Neural cell (in vitro differentiated cells): ENCODE measurements around the gene YY1. TPM values are rescaled to one million over a fixed set of nuclear protein-coding genes. Genes with fewer than 3 reads are reported as not detected.

Experiments
- H2AFZ ChIP-seq: fragments of 200-600, 300-800 bp; sonication (generic), shearing (Covaris generic); 2 replicates; pipeline ENCODE4 v1.6.0; 2014; ENCODE audit warnings: low read depth, mild to moderate bottlenecking, antibody characterized with exemption, low read length, moderate library complexity
- H3F3A ChIP-seq: fragments of 200-600 bp; shearing (Covaris generic); 2 replicates; pipeline ENCODE4 v1.6.1; 2016; ENCODE audit warnings: mild to moderate bottlenecking, moderate library complexity, mixed read lengths, antibody characterized with exemption, low read length; ENCODE audit not compliant: insufficient read depth, poor library complexity, severe bottlenecking
- H3K27ac ChIP-seq: fragments of 200-600, 300-800 bp; sonication (generic), shearing (Covaris generic); 2 replicates; pipeline ENCODE4 v1.5.1; 2014; ENCODE audit warnings: mild to moderate bottlenecking, low read length, moderate library complexity
- H3K27me3 ChIP-seq: fragments of 300-800, 200-600 bp; sonication (generic), shearing (Covaris generic); 2 replicates; pipeline ENCODE4 v1.6.0; 2014; ENCODE audit warnings: mild to moderate bottlenecking, low read depth, low read length, moderate library complexity; ENCODE audit not compliant: insufficient read depth
- H3K36me3 ChIP-seq: fragments of 300-800, 200-600 bp; sonication (generic), shearing (Covaris generic); 2 replicates; pipeline ENCODE4 v1.5.1; 2014; ENCODE audit warnings: mild to moderate bottlenecking, antibody characterized with exemption, low read length, moderate library complexity; ENCODE audit not compliant: insufficient read depth
- H3K4me2 ChIP-seq: fragments of 300-800, 200-600 bp; sonication (generic), shearing (Covaris generic); 2 replicates; pipeline ENCODE4 v1.6.0; 2014; ENCODE audit warnings: mild to moderate bottlenecking, low read length
- H3K4me3 ChIP-seq: fragments of 300-800, 200-600 bp; sonication (generic), shearing (Covaris generic); 2 replicates; pipeline ENCODE4 v1.5.1; 2014; ENCODE audit warnings: mild to moderate bottlenecking, low read length, moderate library complexity
- H3K79me2 ChIP-seq: fragments of 200-600 bp; shearing (Covaris generic); replicated peaks from 2 replicates; pipeline ENCODE4 v1.6.0; 2014; ENCODE audit warnings: mild to moderate bottlenecking, low read length, moderate library complexity; ENCODE audit not compliant: insufficient read depth
- H3K9ac ChIP-seq: fragments of 300-800, 200-600 bp; sonication (generic), shearing (Covaris generic); 2 replicates; pipeline ENCODE4 v1.6.1; 2016; ENCODE audit warnings: mild to moderate bottlenecking, low read length, mixed read lengths
- H3K9me2 ChIP-seq: fragments of 200-600 bp; shearing (Covaris generic); 2 replicates; pipeline ENCODE4 v1.6.1; 2016; ENCODE audit warnings: mild to moderate bottlenecking, low read length, mixed read lengths; ENCODE audit not compliant: insufficient read depth
- H3K9me3 ChIP-seq: fragments of 200-600, 300-800 bp; sonication (generic), shearing (Covaris generic); 2 replicates; pipeline ENCODE4 v1.6.1; 2016; ENCODE audit warnings: mild to moderate bottlenecking, mixed run types, low read length, moderate library complexity, mixed read lengths
- H4K20me1 ChIP-seq: fragments of 200-600 bp; shearing (Covaris generic); 2 replicates; pipeline ENCODE4 v1.6.1; 2016; ENCODE audit warnings: mild to moderate bottlenecking, mixed run types; ENCODE audit not compliant: insufficient read depth
- EP300 ChIP-seq: fragments of 450-650 bp; conservative IDR thresholded peaks from 2 replicates; pipeline ENCODE4 v1.6.1; 2014; ENCODE audit warnings: antibody characterized with exemption, mild to moderate bottlenecking, moderate library complexity; ENCODE audit not compliant: poor library complexity, severe bottlenecking
- EZH2 ChIP-seq: fragments of 200-600, 300-800 bp; shearing (Covaris generic), sonication (generic); IDR thresholded peaks from 2 replicates; pipeline ENCODE4 v1.6.1; 2014; ENCODE audit warnings: antibody characterized with exemption, low read length, borderline replicate concordance, mild to moderate bottlenecking; ENCODE audit not compliant: insufficient read depth, poor library complexity, severe bottlenecking
- MXI1 ChIP-seq: fragments of 450-650 bp; conservative IDR thresholded peaks from 2 replicates; pipeline ENCODE4 v1.6.1; 2014; ENCODE audit warnings: antibody characterized with exemption, mild to moderate bottlenecking; ENCODE audit not compliant: poor library complexity, severe bottlenecking
- POLR2AphosphoS5 ChIP-seq: IDR thresholded peaks from 2 replicates; pipeline ENCODE4 v1.6.1; 2012
- RAD21 ChIP-seq: fragments of 450-650 bp; conservative IDR thresholded peaks from 2 replicates; pipeline ENCODE4 v1.6.1; 2014; ENCODE audit warnings: antibody characterized with exemption, mild to moderate bottlenecking, moderate library complexity
- SMC3 ChIP-seq: fragments of 450-650 bp; conservative IDR thresholded peaks from 2 replicates; pipeline ENCODE4 v1.6.1; 2014; ENCODE audit warnings: antibody characterized with exemption, mild to moderate bottlenecking, moderate library complexity; ENCODE audit not compliant: poor library complexity
- TAF1 ChIP-seq: IDR thresholded peaks from 2 replicates; pipeline ENCODE4 v1.6.1; 2012; ENCODE audit warnings: low read depth
- polyA plus RNA-seq: library from polyadenylated mRNA; depleted of rRNA; stranded (reverse); fragments of >200 nt; gene quantifications from 2 replicates; pipeline ENCODE4 v1.2.3, GENCODE V29; 2014
- TF ChIP-seq, protein P1 (sequence below): IDR thresholded peaks from 2 replicates; pipeline ENCODE4 v1.6.1; 2012; ENCODE audit warnings: borderline replicate concordance
- TF ChIP-seq, protein P2 (sequence below): fragments of 450-650 bp; IDR thresholded peaks from 2 replicates; pipeline ENCODE4 v1.5.1; 2014; ENCODE audit warnings: antibody characterized with exemption, mild to moderate bottlenecking, moderate library complexity; ENCODE audit not compliant: poor library complexity, severe bottlenecking

Gene YY1
- polyA plus RNA-seq, 1 donor from 2014 or later = 50.4 TPM

DNA sequence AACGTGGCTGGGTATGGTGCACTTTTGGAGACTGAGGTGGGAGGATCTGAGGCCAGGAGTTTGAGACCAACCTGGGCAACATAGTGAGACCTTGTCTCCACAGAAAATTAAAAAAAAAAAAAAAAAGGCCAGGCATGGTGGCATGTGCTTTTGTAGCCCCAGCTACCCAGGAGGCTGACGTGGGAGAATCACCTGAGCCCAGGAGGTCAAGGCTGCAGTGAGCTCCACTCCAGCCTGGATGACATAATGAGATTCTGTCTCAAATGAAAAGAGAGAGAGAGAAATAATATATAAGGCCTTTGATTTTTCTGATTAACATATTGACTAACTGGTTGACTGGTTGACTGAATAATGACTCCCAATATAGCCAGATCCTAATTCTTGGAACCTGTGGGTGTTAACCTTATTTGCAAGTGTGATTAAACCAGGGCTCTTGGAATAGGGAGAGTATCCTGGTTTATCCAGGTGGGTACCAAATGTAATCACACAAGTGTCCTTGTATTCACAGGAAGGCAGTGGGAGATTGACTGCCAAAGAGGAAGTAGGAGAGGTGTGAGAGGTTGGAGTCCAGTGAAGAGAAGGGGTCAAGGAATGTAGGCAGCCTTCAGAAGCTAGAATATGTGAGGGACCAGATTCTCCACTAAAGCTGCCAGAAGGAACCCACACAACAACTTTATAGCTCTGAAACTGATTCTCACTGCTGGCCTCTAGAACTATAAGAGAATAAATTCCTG is 12.0 kb downstream of the YY1 start:
- H2AFZ ChIP-seq = no peak overlapping the region
- peaks cover 94% of the 10 kb centered on the region for H3K79me2 ChIP-seq
- H3K4me3 ChIP-seq = no peak overlapping the region
- no peaks in the 10 kb centered on the region for H3K9me2 ChIP-seq
- no peak overlapping the region for H3K27ac ChIP-seq
- no peak for TF ChIP-seq POLR2AphosphoS5
- TF ChIP-seq MXI1 = no peak
- TF ChIP-seq, protein P1, sequence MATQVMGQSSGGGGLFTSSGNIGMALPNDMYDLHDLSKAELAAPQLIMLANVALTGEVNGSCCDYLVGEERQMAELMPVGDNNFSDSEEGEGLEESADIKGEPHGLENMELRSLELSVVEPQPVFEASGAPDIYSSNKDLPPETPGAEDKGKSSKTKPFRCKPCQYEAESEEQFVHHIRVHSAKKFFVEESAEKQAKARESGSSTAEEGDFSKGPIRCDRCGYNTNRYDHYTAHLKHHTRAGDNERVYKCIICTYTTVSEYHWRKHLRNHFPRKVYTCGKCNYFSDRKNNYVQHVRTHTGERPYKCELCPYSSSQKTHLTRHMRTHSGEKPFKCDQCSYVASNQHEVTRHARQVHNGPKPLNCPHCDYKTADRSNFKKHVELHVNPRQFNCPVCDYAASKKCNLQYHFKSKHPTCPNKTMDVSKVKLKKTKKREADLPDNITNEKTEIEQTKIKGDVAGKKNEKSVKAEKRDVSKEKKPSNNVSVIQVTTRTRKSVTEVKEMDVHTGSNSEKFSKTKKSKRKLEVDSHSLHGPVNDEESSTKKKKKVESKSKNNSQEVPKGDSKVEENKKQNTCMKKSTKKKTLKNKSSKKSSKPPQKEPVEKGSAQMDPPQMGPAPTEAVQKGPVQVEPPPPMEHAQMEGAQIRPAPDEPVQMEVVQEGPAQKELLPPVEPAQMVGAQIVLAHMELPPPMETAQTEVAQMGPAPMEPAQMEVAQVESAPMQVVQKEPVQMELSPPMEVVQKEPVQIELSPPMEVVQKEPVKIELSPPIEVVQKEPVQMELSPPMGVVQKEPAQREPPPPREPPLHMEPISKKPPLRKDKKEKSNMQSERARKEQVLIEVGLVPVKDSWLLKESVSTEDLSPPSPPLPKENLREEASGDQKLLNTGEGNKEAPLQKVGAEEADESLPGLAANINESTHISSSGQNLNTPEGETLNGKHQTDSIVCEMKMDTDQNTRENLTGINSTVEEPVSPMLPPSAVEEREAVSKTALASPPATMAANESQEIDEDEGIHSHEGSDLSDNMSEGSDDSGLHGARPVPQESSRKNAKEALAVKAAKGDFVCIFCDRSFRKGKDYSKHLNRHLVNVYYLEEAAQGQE = no peak
- TF ChIP-seq SMC3 = no peak
- TF ChIP-seq EP300 = no peak
- TF ChIP-seq RAD21 = no peak
- no peak for TF ChIP-seq EZH2
- TF ChIP-seq, protein P2, sequence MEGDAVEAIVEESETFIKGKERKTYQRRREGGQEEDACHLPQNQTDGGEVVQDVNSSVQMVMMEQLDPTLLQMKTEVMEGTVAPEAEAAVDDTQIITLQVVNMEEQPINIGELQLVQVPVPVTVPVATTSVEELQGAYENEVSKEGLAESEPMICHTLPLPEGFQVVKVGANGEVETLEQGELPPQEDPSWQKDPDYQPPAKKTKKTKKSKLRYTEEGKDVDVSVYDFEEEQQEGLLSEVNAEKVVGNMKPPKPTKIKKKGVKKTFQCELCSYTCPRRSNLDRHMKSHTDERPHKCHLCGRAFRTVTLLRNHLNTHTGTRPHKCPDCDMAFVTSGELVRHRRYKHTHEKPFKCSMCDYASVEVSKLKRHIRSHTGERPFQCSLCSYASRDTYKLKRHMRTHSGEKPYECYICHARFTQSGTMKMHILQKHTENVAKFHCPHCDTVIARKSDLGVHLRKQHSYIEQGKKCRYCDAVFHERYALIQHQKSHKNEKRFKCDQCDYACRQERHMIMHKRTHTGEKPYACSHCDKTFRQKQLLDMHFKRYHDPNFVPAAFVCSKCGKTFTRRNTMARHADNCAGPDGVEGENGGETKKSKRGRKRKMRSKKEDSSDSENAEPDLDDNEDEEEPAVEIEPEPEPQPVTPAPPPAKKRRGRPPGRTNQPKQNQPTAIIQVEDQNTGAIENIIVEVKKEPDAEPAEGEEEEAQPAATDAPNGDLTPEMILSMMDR = no peak
- TF ChIP-seq TAF1 = no peak
- no peaks in the 10 kb centered on the region for H3K9me3 ChIP-seq
- H4K20me1 ChIP-seq = no peaks in the 10 kb centered on the region
- no peak overlapping the region for H3K9ac ChIP-seq
- H3K4me2 ChIP-seq = no peak overlapping the region
- no peaks in the 10 kb centered on the region for H3K36me3 ChIP-seq
- H3K27me3 ChIP-seq = no peaks in the 10 kb centered on the region
- no peaks in the 10 kb centered on the region for H3F3A ChIP-seq

- Histone ChIP-seq H3K79me2 (peaks cover 94% of the 10 kb centered on the region), H3K27me3 (no peaks in the 10 kb centered on the region), H3K4me3 (no peak overlapping the region), H3K9me3 (no peaks in the 10 kb centered on the region), H3K9me2 (no peaks in the 10 kb centered on the region), H3F3A (no peaks in the 10 kb centered on the region), H3K27ac (no peak overlapping the region), H3K4me2 (no peak overlapping the region), H2AFZ (no peak overlapping the region), H4K20me1 (no peaks in the 10 kb centered on the region), H3K9ac (no peak overlapping the region), H3K36me3 (no peaks in the 10 kb centered on the region)
- TF ChIP-seq POLR2AphosphoS5 (no peak), RAD21 (no peak), EZH2 (no peak), EP300 (no peak), TAF1 (no peak), MXI1 (no peak), SMC3 (no peak)
- TF ChIP-seq, protein P1 = no peak
- TF ChIP-seq, protein P2 = no peak
These were observed 13.7 kb downstream of the YY1 start for GRCh38 chr14:100252684-100253083.
